GM21447 (cell line): ENCODE measurements around the gene MEX3D.
"Not testable (repeated sequence)": the region's sequence is repeated elsewhere in the genome, so short reads cannot be mapped to it uniquely, and the experiment has no call there.

Experiments used
- ATAC-seq: cut with Tn5 transposase; IDR thresholded peaks from one replicate; pipeline ENCODE4 v1.9.1; 2021; ENCODE audit not compliant: unreplicated experiment

Gene MEX3D

GRCh38 chr19:1540365-1540925, 27.7 kb downstream of the MEX3D start:
- ATAC-seq = no peak

- ATAC-seq = not testable (repeated sequence)
Observed at GRCh38 chr19:1539749-1540148, 28.4 kb downstream of the MEX3D start.

GRCh38 chr19:1538978-1539377, 29.1 kb downstream of the MEX3D start:
- ATAC-seq = no peak

- ATAC-seq = not testable (repeated sequence)
Observed at GRCh38 chr19:1535699-1536098, 32.4 kb downstream of the MEX3D start.

GRCh38 chr19:1534972-1535371, 33.2 kb downstream of the MEX3D start:
- no peak for ATAC-seq

GRCh38 chr19:1533510-1534150, 34.5 kb downstream of the MEX3D start:
- ATAC-seq = no peak

- ATAC-seq = no peak
Observed at GRCh38 chr19:1532003-1532402, 36.1 kb downstream of the MEX3D start.

GRCh38 chr19:1531587-1531986, 36.5 kb downstream of the MEX3D start:
- ATAC-seq = no peak

GRCh38 chr19:1530856-1531255, 37.3 kb downstream of the MEX3D start:
- not testable (repeated sequence) for ATAC-seq

GRCh38 chr19:1529430-1529816, 38.7 kb downstream of the MEX3D start:
- no peak for ATAC-seq

- no peak for ATAC-seq
Observed at GRCh38 chr19:1528596-1529429, 39.3 kb downstream of the MEX3D start.

- ATAC-seq = no peak
Observed at GRCh38 chr19:1527650-1528309, 40.3 kb downstream of the MEX3D start.

- no peak for ATAC-seq
Observed at GRCh38 chr19:1526979-1527649, 41.0 kb downstream of the MEX3D start.

GRCh38 chr19:1526066-1526778, 41.9 kb downstream of the MEX3D start:
- ATAC-seq = no peak

- ATAC-seq = no peak
Observed at GRCh38 chr19:1525343-1525742, 42.8 kb downstream of the MEX3D start.

- ATAC-seq = no peak
Observed at GRCh38 chr19:1524972-1525325, 43.2 kb downstream of the MEX3D start.

- ATAC-seq = no peak
Observed at GRCh38 chr19:1524287-1524971, 43.7 kb downstream of the MEX3D start.

GRCh38 chr19:1523412-1524286, 44.5 kb downstream of the MEX3D start, which contains the start of gene PLK5:
PLK5 (plus strand) TSS chr19:1524077; CDS start chr19:1526997, 2,920 bp downstream.
- no peak for ATAC-seq

GRCh38 chr19:1522838-1523237, 45.3 kb downstream of the MEX3D start:
- no peak for ATAC-seq
